GM19395 (cell line): Measurements from ENCODE around the gene SFRP2.

Experiments
- ATAC-seq: cut with Tn5 transposase; IDR thresholded peaks from one replicate; pipeline ENCODE4 v1.9.1; 2021; ENCODE audit warnings: mild to moderate bottlenecking, moderate library complexity; ENCODE audit not compliant: unreplicated experiment

Gene SFRP2, protein sequence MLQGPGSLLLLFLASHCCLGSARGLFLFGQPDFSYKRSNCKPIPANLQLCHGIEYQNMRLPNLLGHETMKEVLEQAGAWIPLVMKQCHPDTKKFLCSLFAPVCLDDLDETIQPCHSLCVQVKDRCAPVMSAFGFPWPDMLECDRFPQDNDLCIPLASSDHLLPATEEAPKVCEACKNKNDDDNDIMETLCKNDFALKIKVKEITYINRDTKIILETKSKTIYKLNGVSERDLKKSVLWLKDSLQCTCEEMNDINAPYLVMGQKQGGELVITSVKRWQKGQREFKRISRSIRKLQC

DNA sequence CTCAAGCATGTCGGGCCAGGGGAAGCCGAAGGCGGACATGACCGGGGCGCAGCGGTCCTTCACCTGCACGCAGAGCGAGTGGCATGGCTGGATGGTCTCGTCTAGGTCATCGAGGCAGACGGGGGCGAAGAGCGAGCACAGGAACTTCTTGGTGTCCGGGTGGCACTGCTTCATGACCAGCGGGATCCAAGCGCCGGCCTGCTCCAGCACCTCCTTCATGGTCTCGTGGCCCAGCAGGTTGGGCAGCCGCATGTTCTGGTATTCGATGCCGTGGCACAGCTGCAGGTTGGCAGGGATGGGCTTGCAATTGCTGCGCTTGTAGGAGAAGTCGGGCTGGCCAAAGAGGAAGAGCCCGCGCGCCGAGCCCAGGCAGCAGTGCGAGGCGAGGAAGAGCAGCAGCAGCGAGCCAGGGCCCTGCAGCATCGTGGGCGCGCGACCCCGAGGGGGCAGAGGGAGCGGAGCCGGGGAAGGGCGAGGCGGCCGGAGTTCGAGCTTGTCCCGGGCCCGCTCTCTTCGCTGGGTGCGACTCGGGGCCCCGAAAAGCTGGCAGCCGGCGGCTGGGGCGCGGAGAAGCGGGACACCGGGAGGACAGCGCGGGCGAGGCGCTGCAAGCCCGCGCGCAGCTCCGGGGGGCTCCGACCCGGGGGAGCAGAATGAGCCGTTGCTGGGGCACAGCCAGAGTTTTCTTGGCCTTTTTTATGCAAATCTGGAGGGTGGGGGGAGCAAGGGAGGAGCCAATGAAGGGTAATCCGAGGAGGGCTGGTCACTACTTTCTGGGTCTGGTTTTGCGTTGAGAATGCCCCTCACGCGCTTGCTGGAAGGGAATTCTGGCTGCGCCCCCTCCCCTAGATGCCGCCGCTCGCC, at the start of gene SFRP2:
TSS of gene SFRP2 (minus strand) at position 671 of the 864 bp plus-strand sequence. CDS start at position 423, 248 bp downstream.
- no peak for ATAC-seq

DNA sequence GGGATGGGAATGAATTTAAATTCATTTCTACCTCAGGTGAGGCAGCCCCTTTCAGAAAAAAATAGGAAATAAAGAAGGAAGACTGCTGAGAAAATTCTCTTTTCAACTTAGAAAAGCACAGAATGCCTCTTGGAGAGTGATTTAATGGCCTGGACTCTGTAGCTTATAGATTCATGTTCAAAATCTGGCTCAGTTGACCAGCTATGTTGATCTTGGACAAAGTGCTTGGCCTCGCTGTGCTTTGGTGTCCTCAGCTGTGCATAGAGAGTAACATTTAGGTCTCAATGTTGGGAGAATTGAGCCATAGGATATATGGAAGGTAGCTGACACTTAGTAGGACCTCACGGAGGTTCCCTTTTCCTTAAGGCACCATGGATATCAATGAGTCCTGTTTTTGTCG, 49.7 kb upstream of the SFRP2 start:
- ATAC-seq = no peak

DNA sequence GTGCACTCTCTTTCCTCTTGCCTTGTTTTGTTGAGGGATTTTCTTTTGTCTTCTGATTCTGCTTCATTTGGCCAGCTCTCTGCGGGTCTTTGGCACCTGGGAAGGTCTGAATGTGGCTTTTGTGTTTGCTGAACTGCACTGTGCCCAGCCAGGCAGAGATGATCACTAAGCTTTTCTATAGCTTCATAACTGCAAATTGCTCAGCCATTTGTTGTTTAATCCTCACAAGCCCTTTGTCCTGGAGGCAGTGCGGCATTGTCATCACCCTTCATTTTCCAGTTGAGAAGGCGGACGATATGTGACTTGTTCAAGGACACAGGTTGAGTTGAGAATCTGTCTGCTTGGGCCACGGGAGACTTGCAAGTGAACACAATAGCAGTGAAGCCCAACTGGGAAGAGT, 46.0 kb upstream of the SFRP2 start:
- ATAC-seq = no peak

DNA sequence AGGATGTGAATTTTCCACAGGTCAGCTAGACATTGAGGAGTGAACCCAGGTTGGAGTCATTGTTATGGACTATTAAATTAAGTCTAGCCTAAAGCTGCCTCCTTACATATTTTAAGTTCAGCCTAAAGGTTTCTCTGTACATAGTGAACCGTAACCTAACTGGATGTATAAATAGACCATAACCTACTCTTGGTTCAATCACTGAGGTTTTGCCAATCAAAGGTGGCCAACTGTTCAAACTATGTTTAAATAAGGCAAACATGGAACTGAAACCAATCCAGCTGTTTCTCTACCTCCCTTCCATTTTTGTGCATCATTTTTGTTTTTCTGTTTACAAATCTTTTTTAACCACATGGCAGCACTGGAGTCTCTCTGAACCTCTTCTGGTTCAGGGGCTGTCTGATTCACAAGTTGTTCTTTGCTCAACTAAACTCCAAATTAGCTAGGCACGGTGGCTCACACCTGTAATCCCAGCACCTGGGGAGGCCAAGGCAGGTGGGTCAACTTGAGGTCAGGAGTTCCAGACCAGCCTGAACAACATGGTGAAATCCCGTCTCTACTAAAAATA, 43.9 kb upstream of the SFRP2 start:
- peak; percentile 65 for ATAC-seq

DNA sequence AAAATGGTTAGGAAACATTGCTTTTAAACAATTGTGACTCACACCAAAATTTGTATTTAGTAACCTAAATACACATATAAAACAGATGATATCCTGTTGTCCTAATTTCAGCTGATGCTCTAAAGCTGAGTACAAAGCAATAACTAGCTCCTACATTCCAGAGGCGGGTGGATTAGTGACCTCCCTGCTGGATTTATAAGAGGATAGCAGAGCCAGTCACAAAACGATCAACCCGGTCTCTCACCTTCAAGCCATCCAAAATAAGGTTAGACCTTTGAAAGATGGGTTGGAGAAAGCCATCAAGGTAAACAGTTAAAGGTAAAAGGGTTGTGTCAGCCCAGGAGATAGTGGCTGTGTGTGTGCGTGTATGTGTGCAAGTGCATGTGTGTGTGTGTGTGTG, 43.2 kb upstream of the SFRP2 start:
- ATAC-seq = no peak

DNA sequence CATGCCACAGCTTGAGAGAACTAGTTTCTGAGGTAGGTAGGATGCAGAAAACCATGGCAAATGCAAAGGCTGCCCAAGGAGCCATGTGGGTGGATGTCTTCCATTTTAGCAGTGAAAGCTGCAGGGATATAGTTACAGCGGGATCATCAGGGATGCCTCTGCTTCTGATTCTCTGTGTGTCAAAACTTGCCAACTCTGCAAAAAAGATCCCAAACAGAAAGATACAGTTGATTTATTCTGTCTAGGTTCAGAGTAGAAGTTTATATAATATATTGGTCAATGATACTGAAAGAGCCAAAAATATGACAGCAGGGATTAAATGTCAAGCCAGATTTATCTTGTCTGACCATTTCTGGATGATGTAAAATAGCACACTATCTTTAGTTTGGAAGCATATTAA, 42.4 kb upstream of the SFRP2 start:
- no peak for ATAC-seq

DNA sequence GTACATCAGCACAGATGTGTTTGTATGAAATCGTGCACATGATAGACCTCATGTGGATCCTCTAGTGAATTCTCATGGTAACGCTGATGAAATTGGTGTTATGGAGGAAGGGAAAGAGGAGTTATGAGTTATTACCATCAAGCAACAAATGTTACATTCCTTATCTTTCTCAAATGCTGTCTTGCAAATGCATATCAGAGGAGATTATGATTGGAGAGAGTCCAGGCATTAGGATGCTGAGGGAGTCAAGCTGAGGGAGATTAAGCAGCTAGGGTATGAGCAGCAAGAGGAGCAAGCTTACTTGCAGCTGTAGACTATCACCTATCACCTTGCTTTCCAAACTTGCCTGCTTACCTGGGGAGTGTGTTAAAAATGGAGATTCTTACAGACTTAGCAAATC, 36.8 kb upstream of the SFRP2 start:
- ATAC-seq = no peak

DNA sequence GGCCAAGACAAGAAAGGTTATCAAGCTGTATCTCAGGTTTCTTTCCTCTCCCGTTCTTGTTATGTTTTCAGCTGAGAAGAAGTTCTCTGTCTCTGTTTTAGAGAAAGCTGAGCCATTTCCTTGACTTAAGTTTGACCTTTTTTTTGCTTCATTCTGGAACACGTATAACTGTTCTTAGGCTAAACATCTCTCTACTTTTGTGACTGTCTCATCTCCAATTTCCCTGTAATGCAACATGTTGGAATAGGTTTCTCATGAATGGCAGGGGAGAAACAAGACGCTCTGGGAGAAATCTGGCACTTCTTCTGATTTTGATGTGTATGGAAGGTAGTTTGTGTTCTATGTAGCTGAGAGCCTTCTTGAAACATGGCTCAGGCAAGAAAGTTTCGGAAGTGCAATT, 36.2 kb upstream of the SFRP2 start:
- ATAC-seq = no peak

DNA sequence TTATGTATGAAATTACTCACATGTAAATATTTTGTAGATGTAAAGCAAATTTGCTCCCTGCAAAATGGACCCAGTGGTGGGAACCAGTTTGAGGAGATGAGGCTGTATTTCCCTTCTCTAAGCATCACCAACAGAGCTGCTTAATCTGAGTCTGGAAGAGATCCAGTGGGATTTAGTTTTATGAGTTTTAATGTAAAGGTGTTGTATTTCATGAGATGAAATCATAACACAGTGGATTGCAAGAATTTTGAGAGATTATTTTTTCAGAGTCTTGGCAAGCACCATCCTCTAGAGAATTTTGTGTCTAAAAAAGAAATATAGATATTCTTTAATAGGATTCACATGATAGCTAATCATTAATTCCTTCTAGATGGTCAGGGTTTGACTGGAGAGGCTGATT, 35.6 kb upstream of the SFRP2 start:
- no peak for ATAC-seq

DNA sequence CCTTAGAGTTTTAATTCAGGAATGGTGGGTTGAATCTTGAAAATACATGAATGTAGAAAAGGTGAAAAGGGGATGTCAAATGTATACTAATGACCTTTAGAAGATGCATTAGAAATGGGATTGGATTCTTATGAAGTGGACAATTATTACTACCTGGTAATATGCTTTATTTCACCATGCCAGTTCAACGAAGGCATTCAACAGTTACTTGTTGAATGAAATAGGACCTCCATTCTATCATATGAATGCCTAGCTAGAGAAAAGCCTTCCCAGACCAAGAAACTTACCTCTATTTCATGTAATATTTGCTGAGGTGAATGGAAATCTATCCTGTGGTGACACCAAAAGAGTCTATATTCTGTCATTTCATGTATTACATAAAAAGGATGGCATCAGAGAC, 34.6 kb upstream of the SFRP2 start:
- no peak for ATAC-seq

DNA sequence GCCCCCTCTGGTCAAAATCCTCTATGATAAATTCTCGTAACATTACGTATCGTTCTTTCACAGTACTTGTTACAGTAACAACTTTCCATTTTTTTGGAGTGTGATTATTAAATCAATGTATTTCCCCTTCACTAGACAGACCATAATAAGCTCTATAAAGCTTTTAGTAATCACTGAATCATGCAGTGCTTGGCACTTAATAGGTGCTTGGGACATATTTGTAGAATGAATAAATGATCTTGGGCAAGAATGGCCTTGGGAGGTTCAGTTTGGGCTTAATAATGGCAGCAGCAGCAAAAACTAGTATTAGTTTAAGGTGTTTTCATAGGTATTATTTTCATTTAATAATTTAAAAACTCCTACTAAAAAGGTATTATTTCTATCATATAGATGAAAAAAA, 33.4 kb upstream of the SFRP2 start:
- ATAC-seq = no peak

DNA sequence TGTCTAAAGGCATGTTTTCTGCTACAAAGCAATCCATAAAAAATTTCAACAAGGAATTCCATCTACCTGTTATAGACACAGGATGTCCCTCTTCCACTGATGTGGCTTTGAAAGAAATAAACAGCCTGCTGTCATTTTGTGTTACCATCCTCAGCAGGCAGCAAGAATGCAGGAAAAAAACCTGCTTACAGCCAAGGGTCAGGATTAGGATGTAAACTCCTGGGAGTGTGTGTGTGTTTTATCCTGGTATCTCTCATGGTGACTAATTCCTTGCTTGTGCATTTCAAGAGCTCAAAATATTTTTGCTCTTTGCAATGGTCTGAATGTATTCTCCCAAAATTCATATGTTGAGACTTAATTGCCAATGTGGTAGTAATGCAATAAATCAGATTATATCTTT, 28.6 kb upstream of the SFRP2 start:
- ATAC-seq = no peak

DNA sequence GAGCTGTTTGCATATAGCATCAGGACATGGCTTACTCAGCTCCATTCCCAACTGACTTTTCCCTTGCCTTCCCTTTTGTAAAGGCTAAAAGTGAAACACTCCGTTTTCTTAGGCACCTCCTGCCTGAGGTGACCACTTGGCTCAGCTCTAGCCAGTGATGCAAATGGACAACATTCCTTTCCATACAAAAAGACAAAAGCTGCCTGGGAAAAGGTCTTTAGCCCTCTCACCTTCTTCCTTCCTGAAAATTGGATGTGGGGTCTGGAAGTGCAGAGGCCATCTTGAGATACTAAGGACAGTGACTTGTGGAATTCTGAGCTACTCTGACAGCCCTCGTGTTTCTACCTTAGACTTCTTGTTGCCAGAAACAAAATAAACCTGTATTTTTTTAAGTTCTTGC, 27.7 kb upstream of the SFRP2 start:
- ATAC-seq = no peak

DNA sequence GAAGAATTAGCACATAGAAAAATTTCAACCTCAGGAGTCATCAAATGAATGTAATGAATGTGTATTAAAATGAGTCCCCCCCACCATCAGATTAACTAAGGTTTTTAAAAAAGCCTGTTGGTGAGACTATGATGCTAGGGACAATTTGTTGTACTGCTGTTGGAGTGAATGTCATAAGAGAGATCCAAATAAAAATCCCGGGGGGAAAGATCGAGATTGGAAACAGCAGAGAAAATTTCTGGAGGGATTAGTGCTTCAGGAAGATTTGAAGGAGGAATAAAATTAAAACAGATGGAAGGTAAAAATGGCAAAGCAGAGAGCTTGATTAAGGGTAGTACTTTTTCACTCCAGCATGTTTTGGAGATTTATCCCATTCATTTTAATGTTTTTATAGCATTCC, 25.9 kb upstream of the SFRP2 start:
- ATAC-seq = no peak

DNA sequence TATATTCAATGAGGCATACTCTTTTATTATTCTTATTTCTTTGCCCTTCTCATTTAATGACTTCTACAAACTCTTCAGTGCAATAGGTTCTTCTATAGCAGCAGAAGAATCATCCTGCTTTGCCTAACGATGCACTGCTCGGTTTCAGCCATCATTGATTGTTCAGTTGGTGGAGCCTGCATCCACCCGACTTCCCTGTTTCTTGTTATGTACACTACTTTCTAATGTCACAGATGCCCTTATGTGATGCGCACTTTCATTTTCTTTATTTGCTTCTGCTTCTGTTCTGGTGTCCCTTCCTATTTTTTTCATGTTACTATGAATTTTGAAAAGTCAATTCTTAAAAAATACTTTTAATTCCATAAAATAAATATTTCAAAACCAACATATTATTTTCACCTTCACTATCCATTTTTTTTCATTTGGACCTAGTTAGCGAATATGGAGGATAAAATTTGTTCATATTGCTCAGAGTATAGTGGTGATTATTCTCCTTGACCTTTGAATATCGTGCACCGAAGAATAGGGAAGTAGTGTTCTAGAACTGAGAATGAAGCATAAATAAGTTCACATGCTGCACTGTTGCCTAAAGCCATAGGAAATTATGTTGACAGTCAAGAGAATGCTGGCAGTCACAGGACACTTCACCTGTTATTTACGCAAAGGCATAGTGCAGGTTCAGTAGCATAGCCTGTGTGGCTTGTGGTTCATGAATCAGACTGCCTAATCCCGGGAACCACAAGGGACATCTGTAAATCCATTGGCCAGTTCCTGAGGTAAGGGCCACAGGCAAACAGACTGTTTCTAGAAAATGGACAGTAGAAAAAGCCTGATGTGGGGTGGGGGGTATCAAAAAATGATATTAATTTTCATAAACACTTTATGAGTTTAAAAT, 21.3 kb upstream of the SFRP2 start:
- ATAC-seq = peak; percentile 48

DNA sequence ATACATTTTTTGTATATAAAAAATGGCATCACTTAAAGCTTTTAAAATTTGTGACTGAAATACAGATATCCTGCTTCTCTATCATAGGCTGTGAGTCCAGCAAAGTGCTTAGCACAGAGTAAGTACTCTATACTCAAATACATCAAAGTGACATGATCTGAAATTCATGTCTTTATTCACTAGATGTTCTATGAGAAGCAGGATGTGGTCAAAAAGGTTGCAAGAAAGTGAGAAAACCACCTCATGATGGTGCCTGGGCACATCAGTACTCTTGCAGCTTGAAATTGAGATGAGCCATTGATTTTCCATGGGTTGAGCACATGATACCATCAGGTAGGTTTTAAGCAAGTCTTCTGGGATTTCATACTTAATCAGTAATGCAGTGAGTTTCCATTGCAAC, 20.4 kb upstream of the SFRP2 start:
- ATAC-seq = peak; percentile 59

DNA sequence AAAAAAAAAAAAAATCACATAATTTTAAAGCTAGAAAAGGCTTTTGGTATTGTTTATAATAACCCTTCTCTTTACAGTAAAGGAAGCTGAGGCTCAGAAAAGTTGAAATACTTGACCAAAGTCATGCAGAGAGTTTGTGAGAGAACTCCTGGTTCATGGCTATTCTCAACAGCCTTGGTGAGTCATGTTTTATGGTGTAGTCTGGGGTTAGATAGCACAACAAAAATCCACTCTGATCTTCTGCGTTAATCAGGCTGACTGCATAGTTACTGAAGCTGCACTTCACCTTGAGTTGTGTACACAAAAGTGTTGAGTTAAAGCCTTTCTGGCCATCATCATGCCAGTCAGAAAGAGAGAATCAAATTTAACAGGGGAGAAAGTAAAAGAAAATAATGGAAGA, 19.3 kb upstream of the SFRP2 start:
- no peak for ATAC-seq

DNA sequence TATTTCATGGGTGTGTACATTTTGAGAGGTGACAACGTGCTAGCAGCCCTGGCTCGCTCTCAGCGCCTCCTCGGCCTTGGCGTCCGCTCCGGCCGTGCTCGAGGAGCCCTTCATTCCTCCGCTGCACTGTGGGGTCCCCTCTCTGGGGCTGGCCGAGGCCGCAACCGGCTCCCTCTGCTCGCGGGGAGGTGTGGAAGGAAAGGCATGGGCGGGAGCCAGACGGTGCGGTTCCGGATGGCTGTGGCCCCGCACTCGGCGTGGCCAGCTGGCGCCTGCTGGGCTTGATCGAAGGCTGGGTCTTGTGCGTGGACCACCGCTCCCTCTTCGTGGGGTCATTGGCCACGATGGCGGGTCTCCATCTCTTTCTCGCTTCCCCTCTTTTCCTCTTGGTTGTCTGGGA, 17.2 kb upstream of the SFRP2 start:
- ATAC-seq = no peak

DNA sequence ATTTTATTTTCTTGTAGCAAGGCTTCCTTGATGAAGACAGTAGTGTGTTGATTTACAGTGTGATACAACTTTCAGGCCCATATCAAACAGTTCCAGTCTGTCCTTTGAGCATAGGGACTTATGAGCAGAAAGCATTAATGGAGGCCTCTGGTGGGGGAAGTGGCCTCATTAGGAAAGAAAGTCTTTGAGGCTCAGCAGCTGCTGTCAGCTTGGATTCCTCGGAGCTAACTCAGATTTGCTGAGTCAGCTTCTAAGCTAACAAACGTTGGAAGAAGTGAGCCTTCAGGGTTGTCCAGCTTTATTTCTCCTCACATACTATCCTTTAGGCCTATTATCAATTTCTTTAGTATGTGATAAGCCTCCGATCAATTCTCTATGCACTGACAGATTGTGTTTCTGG, 15.8 kb upstream of the SFRP2 start:
- ATAC-seq = no peak

DNA sequence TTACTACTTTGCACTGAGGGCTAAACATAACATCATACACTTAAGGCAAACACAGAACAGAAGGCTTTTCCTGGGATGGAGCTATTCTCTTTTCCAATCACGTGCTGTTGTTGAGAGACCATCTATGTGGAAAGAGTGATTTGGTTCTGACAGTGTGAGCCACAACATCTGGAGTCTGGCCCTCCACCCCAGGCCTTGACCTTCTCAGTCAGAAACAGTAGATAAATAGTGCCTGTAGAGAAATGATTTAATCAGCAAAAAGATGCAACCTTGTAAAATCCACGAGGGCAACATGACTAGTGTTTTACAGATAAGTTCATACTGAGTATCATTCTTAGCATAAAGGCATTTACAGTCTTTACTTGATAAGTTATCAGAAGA, 10.8 kb upstream of the SFRP2 start:
- no peak for ATAC-seq
